Measurements from ENCODE around the gene BICRA.
"Not testable (repeated sequence)": the region's sequence is repeated elsewhere in the genome, so short reads cannot be mapped to it uniquely, and the experiment has no call there.

Gene BICRA

DNA sequence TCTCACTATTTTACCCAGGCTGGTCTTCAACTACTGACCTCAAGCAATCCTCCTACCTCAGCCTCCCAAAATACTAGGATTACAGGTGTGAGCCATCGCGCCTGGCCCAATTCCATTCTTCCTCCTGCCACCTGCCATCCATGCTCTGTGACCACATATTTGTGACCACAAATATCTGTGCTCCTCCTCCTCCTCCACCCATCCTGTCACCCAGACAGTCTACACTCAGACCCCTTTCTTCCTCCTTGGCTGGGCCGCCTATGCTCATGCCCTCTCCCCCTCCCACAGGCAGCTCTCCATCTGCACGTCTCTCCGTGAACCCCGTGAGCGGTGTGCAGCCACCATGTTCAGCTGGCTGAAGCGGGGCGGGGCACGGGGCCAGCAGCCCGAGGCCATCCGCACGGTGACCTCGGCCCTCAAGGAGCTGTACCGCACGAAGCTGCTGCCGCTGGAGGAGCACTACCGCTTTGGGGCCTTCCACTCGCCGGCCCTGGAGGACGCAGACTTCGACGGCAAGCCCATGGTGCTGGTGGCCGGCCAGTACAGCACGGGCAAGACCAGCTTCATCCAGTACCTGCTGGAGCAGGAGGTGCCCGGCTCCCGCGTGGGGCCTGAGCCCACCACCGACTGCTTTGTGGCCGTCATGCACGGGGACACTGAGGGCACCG is 107.5 kb downstream of the BICRA start:
- DNase-seq = no peak

DNA sequence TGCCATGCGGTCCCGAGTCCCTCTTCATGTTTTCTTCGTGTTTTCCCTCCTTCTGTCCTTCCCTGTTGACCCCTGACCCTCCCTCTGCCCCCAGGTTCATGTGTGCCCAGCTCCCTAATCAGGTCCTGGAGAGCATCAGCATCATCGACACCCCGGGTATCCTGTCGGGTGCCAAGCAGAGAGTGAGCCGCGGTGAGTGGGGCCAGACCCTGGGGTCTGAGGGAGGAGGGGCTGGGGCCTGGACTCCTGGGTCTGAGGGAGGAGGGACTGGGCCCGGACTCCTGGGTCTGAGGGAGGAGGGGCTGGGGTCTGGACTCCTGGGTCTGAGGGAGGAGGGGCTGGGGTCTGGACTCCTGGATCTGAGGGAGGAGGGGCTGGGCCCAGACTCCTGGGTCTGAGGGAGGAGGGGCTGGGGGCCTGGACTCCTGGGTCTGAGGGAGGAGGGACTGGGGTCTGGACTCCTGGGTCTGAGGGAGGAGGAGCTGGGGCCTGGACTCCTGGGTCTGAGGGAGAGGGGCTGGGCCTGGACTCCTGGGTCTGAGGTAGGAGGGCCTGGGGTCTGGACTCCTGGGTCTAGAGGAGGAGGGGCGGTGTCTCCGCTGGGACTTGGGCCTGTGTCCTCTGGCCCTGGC is 109.6 kb downstream of the BICRA start:
- DNase-seq = not testable (repeated sequence)

DNA sequence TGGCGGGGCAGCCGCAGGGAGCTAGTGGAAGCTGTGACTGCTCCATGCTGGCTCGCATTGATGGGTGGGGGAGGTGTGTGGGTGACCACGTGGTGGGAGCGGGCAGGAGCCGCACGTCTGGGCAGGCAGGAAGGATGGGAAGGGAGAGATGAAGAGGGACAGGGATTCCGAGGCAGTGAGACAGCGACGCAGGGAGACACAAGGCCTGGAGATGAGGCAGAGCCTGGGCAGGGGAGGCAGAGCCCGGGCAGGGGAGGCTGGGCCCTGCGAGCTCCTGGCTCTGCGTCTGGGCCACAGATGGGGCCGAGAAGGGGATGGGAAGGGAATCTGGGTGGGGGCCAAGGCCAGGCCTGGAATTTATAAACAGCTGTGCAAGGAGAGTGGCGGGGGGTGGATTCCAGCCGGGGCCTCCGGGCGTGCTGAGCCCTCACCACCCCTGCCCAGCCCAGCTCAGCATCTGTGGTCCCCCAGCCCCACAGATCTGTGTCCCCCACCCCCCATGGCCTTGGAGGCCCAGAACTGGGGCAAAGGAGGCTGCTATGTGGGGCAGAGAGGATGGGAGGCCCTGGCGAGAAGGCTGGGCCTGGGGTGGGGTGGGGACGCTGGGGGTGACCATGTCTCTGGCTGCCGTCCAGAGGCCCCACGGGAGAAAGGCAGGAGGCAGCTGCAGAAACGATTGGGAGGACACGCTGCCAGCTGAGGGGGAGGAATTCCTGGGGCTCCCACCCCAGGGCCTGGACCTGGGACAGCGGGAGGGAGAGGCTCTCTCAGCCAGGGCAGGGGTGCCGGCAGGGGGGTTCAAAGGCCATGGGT is 110.3 kb downstream of the BICRA start:
- DNase-seq = peak; percentile 100

DNA sequence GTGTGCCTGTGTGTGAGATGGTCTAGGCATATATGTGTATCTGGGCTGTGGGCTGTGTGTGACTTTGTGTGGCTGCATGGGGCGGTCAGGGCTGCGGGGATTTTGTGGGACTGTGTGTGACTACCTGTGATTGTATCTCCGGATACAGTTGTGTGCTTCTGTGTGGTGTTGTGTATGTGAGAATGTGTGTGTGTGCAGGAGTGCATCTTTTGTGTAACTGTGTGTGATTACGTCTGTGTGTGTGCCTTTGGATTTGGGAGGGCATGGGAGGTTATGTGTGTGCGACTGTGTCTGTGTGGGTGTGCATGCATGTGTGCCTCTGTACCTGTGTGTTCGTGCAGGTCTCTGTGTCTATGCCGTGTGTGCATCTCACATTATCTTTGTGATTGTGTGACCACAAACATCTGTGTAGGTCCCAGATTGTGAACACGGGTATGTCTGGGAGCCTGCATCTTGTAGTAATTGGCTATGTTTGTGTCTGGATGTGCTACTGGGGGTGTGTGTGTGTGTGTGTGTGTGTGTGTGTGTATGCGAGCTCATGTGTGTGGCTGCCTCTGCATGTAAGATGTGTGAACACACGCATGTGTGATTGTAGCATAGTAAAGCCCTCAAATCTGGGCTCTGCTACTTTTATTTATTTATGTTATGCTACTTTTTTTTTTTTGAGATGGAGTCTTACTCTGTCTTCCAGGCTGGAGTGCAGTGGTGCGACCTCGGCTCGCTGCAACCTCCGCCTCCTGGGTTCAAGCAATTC is 111.9 kb downstream of the BICRA start:
- no peak for DNase-seq

DNA sequence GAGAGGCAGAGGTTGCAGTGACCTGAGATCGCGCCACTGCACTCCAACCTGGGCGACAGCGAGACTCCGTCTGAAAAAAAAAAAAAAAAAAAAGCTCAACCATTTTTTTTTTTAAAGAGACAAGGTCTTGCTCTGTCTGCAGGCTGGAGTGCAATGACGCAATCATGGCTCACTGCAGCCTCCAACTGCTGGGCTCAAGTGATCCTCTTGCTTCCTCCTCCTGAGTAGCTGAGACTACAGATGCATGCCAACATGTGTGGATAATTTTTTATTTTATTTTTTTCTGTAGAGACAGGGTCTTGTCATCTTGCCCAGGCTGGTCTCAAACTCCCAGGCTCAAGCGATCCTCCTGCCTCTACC is 114.6 kb downstream of the BICRA start:
- DNase-seq = peak; percentile 93

DNA sequence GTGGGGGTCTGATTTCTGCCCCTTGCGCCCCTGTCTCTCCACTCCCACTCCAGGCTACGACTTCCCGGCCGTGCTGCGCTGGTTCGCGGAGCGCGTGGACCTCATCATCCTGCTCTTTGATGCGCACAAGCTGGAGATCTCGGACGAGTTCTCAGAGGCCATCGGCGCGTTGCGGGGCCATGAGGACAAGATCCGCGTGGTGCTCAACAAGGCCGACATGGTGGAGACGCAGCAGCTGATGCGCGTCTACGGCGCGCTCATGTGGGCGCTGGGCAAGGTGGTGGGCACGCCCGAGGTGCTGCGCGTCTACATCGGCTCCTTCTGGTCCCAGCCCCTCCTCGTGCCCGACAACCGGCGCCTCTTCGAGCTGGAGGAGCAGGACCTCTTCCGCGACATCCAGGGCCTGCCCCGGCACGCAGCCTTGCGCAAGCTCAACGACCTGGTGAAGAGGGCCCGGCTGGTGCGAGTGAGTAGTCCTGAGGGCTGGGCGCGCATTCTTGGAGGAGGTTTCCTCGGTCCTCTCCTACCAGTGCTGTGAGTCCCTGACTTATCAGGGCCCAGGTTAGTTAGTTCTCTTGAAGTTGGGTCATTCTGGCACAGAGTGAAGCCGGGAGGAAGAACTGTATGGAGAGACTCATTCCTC is 116.9 kb downstream of the BICRA start:
- DNase-seq = no peak

DNA sequence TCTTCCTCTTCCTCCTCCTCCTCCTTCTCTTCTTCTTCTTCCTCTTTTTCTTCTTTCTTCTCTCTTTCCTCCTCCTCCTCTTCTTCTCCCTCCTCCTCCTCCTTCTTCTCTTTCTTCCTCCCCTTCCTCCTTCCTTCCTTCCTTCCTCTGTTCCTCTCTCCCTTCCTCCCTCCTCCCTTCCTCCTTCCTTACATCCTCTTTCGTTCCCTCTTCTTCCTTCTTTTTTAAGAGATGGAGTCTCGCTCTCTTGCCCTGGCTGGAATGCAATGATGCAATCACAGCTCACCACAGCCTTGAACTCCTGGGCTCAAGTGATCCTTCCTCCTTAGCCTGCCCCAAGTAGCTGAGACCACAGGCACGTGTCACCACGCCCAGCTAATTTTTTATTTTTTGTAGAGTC is 117.5 kb downstream of the BICRA start:
- peak; percentile 73 for DNase-seq

DNA sequence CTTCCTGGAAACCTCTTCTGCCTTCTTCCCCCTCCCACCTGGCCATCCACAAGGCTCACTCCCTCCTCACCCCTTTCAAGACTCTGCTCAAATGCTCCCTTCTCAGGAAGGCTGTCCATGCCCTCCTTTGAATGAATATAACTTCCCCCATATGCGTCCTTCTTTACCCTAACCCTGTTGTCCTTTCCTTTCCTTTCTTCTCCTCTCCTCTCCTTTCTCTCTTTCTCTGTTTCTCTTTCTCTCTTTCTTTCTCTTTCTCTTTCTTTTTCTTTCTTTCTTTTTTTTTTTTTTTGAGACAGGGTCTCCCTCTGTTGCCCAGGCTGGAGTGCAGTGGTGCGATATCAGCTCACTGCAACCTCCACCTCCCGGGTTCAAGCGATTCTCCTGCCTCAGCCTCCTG is 119.4 kb downstream of the BICRA start:
- not testable (repeated sequence) for DNase-seq

DNA sequence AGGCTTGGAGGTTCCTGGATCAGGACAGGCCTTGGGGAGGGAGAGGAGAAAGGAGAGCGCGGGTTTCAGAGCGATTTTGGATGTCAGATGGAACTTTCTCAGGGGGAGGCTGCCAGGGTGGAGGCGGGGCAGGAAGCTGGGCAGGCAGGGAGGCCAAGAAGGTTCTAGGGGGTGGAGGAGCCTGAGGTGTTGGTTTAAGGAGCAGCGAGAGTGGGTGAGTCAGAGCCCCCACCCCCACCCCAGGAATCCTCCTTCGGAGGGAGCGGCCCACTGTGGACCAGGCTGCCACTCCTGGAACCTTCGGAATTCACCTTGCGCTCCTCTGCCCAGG is 120.5 kb downstream of the BICRA start:
- DNase-seq = peak; percentile 89

DNA sequence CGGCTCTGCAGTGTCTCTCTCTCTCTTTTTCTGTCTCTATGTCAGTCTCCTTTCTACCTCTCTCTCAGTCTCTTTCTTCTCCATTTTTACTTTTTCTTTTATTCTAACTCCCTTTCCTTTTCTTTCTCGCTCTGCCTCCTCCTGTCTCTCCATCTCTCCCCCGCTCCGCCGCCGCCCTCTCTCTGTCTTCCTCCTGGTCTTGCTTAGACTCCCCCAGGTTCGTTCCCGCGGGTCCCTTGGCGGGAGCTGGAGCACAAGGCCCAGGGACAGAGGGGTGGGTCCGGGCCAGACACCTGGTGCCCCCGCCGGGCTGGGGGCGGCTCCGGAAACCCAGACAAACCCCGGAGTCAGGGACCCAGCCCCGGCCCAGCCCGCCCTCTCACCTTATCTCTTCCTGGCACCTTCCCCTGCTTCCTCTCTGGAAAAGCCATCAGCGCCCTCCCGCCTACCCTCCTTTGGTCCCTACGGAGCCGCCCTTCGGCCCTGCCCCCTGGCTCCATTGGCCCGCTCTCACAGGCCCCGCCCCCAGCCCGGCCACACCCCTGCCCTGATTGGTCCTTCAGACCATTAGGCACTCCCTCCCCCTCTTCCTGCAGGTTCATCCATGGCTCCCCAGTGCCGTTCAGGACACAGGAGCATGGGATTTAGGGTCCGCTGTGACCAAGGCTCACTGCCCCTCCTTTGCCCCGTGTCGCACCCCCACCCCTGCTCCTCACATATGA is 121.0 kb downstream of the BICRA start:
- DNase-seq = no peak

DNA sequence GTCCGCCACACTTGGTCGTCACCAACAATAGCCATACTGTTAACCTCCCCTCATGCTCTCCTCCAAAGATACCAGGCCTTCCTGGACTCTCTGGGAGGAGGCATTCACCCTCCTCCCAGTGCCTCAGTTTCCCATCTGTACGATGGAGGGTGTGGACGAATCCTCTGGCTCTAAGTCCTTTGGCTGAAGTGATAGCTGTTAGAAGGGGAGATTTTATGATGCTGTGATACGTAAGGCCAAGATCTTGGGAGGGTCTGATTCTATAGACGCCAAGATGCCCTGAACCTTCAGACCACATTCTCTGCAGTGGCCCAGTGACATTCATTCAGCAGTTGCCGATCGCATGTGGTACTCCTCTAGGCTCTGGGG is 121.6 kb downstream of the BICRA start:
- no peak for DNase-seq

DNA sequence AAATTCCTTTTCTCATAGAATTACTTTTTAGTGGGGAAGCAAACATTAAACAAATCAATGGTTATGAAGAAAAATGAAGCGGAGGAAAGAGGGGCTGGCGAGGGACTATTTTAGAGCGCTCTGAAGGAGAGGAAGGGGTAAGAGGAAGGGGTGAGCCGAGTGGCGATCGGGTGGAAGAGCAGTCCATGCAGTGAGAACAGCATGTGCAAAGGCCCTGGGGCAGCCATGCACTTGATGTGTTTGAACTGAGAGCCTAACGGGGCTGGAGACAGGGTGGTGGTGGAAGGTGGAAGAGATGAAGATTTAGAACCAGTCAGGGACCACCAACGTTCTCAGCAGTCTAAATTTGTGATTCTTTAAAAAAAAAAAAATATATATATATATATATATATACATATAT is 122.0 kb downstream of the BICRA start:
- no peak for DNase-seq

DNA sequence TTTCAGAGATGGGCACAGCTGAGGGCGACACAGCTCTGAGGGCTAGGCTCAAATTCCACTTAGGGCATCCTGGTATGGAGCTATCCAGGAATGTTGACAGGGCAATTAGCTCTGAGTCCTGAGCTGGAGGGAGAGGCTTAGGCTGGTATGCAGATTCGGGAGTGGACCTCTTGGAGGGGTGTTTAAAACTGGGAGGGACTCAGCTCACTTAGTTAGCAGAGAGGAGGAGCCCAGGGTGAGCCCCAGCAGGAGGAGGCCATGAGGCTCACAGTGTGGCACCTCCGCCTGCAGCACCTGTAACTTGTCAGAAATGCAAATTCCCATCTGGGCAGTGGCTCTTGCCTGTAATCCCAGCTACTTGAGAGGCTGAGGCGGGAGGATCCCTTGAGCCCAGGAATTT is 126.2 kb downstream of the BICRA start:
- DNase-seq = no peak

DNA sequence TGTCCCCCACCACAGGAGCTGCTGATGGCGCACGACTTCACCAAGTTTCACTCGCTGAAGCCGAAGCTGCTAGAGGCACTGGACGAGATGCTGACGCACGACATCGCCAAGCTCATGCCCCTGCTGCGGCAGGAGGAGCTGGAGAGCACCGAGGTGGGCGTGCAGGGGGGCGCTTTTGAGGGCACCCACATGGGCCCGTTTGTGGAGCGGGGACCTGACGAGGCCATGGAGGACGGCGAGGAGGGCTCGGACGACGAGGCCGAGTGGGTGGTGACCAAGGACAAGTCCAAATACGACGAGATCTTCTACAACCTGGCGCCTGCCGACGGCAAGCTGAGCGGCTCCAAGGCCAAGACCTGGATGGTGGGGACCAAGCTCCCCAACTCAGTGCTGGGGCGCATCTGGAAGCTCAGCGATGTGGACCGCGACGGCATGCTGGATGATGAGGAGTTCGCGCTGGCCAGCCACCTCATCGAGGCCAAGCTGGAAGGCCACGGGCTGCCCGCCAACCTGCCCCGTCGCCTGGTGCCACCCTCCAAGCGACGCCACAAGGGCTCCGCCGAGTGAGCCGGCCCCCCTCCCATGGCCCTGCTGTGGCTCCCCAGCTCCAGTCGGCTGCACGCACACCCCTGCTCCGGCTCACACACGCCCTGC is 132.1 kb downstream of the BICRA start:
- no peak for DNase-seq

DNA sequence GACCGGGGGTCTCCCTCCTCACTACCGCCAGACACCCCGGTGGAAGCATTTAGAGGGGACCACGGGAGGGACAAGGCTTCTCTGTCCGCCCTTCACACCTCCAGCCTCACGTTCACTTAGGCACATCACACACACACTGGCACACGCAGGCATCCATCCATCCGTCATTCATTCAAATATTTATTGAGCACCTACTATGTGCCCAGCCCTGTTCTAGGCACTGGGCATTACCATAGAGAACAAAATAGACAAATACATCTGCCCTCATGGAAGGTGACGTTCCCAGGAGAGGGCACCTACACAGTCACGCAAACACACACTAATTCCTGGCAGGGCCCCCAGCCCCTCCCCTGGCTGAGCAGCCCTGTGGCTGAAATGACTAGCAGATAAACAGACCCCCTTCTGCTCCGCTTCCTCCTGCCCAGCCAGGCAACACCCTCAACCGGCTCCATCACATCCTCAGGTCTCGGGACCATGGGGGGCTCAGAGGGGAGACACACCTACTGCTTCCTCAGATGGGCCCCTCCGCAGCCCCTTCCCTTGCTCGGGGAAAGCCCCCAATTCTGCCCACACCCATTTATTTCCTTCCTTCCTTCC is 132.7 kb downstream of the BICRA start:
- no peak for DNase-seq

DNA sequence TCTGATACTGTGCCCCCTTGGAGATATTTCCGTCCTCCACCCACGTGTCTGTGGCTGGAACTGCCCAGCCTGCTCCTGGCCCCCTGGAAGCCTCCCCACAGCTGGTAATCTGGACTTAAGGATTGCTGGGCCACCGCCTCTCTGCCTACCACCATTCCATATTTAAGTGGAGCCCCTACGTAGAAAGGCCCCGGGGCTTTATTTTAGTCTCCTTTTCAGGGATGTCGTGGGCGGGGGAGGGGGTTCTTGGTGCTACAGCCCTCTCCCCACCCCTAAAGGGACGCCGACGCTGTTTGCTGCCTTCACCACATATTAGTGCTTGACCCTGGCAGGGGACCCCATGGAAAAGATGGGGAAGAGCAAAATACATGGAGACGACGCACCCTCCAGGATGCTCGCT is 133.7 kb downstream of the BICRA start:
- peak; percentile 16 for DNase-seq

DNA sequence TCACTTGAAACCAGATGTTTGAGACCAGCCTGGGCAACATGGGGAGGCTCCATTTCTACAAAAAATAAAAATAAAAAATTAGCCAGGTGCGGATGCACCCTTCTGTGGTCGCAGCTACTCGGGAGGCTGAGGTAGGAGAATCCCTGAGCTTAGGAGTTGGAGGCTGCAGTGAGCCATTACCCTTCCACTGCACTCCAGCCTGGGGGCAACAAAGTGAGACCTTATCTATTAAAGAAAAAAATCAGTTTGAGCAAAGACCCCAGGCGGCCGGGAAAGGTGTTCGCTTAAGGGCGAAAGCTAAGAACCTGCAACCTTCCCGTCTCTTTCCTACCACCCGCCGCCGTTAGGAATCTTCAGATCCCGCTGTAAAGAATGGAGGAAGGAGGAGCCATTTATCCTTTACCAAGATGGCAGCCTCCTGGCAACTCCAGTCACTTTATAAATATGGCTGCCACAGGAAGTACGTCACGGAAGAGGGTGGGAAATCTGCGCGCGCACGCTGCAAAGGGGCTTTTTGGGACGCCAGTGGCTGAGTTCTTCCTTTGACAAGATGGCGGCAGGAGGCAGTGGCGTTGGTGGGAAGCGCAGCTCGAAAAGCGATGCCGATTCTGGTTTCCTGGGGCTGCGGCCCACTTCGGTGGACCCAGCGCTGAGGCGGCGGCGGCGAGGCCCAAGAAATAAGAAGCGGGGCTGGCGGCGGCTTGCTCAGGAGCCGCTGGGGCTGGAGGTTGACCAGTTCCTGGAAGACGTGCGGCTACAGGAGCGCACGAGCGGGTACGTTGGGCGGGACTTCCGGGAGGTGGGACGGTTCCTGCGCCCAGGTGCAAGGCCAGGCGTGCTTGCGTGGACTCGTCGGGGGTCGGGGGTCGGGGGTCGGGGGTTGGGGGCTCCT is 136.3 kb downstream of the BICRA start, which contains the start of gene NOP53:
TSS of gene NOP53 (plus strand) at position 537 of the 892 bp plus-strand sequence. CDS start at position 551, 14 bp downstream.
- peak; percentile 97 for DNase-seq

DNA sequence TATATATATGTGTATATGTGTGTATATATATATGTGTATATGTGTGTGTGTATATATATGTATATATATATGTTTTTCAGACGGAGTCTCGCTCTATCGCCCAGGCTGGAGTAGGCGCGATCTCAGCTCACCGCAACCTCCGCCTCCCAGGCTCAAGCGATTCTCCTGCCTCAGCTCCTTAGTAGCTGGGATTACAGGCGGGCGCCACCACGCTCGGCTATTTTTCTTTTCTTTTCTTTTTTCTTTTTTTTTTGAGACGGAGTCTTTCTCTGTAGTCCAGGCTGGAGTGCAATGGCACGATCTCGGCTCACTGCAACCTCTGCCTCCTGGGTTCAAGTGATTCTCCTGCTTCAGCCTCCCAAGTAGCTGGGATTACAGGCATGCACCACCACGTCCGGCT is 137.2 kb downstream of the BICRA start:
- DNase-seq = not testable (repeated sequence)

DNA sequence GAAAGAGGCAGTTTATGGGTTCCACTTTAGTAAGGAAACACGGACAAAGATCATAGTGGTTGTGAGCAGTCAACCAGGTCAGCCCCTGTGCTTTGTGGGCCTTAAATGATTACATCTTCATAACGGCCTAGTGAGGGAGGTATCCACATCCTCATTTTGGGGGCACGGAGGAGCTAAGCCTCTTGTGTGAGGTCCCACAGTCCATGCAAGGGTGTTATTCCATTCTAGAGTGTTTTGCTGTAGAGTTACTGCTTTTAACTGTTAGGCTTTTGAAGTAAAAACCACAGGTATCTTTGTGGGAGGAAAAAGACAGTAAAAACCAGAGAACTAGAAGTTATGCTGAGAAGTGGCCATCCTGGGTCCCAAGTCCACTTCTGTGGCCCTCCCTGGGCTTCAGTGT is 140.4 kb downstream of the BICRA start:
- no peak for DNase-seq

DNA sequence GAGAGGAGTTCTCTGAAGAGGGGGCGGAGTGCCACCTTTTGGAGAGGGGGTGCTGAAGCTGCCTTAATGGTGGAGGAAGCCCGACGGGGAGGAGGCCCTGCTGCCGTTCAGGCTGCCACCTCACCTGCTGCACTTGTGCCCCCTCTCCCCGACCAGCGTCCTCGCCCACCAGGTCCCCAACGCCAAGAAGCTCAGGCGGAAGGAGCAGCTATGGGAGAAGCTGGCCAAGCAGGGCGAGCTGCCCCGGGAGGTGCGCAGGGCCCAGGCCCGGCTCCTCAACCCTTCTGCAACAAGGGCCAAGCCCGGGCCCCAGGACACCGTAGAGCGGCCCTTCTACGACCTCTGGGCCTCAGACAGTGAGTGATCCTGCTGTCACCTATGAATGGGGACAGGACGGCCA is 141.8 kb downstream of the BICRA start:
- DNase-seq = no peak

Data from fibroblast of skin of abdomen (primary cell).